Neural progenitor cell (in vitro differentiated cells): ENCODE results near the gene SRCIN1. TPM values are rescaled to one million over a fixed set of nuclear protein-coding genes. Genes with fewer than 3 reads are reported as not detected.
"Not testable (repeated sequence)": the region's sequence is repeated elsewhere in the genome, so short reads cannot be mapped to it uniquely, and the experiment has no call there.

ENCODE experiments used
- DNase-seq: peaks from one replicate; pipeline ENCODE4 v3.0.0-alpha.2; 2016; ENCODE audit warnings: low spot score
- H2AFZ ChIP-seq: fragments of 200-600 bp; sonication (generic); replicated peaks from 2 replicates; pipeline ENCODE4 v1.6.1; 2016; ENCODE audit warnings: antibody characterized with exemption
- H3F3A ChIP-seq: fragments of 200-600 bp; sonication (generic); 2 replicates; pipeline ENCODE4 v1.6.1; 2016; ENCODE audit warnings: antibody characterized with exemption, low read depth
- H3K27ac ChIP-seq: fragments of 200-600 bp; sonication (generic); 2 replicates; pipeline ENCODE4 v1.5.1; 2016; ENCODE audit warnings: mild to moderate bottlenecking
- H3K27me3 ChIP-seq: fragments of 200-600 bp; sonication (generic); 2 replicates; pipeline ENCODE4 v1.6.1; 2016; ENCODE audit warnings: mild to moderate bottlenecking, moderate library complexity
- H3K36me3 ChIP-seq: fragments of 200-600 bp; sonication (generic); 2 replicates; pipeline ENCODE4 v1.5.1; 2016
- H3K4me1 ChIP-seq: fragments of 200-600 bp; sonication (generic); 2 replicates; pipeline ENCODE4 v1.6.1; 2016; ENCODE audit warnings: mixed run types
- H3K4me2 ChIP-seq: fragments of 200-600 bp; sonication (generic); 2 replicates; pipeline ENCODE4 v1.6.1; 2016
- H3K4me3 ChIP-seq: fragments of 200-600 bp; sonication (generic); 2 replicates; pipeline ENCODE4 v1.5.1; 2016
- H3K79me2 ChIP-seq: fragments of 200-600 bp; sonication (generic); 2 replicates; pipeline ENCODE4 v1.6.1; 2016; ENCODE audit warnings: low read depth
- H3K9ac ChIP-seq: fragments of 200-600 bp; sonication (generic); 2 replicates; pipeline ENCODE4 v1.6.1; 2016
- H3K9me3 ChIP-seq: fragments of 200-600 bp; sonication (generic); 2 replicates; pipeline ENCODE4 v1.5.1; 2016; ENCODE audit warnings: low read depth
- H4K20me1 ChIP-seq: fragments of 200-600 bp; sonication (generic); 2 replicates; pipeline ENCODE4 v1.6.1; 2016; ENCODE audit warnings: low read depth
- H3K27ac Mint-ChIP-seq: 3 replicates; pipeline ENCODE4 v1.8.0; 2021; ENCODE audit warnings: mixed read lengths
- H3K27me3 Mint-ChIP-seq: 2 replicates; pipeline ENCODE4 v1.8.0; 2022; ENCODE audit warnings: low read depth, mild to moderate bottlenecking, inconsistent platforms, moderate library complexity, mixed read lengths; ENCODE audit not compliant: insufficient read depth
- H3K36me3 Mint-ChIP-seq: 3 replicates; pipeline ENCODE4 v1.8.0; 2021; ENCODE audit warnings: mixed read lengths
- H3K4me1 Mint-ChIP-seq: 3 replicates; pipeline ENCODE4 v1.8.0; 2021; ENCODE audit warnings: mixed read lengths
- H3K4me3 Mint-ChIP-seq: 3 replicates; pipeline ENCODE4 v1.8.0; 2021; ENCODE audit warnings: mild to moderate bottlenecking, moderate library complexity, mixed read lengths
- H3K9me3 Mint-ChIP-seq: 3 replicates; pipeline ENCODE4 v1.8.0; 2020; ENCODE audit warnings: mixed read lengths
- EZH2 ChIP-seq: fragments of 200-600 bp; sonication (generic); IDR thresholded peaks from 2 replicates; pipeline ENCODE4 v1.6.1; 2017; ENCODE audit warnings: antibody characterized with exemption, mild to moderate bottlenecking, moderate library complexity
- EZH2phosphoT487 ChIP-seq: fragments of 200-600 bp; sonication (generic); IDR thresholded peaks from 2 replicates; pipeline ENCODE4 v1.6.1; 2017; ENCODE audit warnings: antibody characterized with exemption
- total RNA-seq: library from RNA; depleted of rRNA; stranded (reverse); fragments of >200 nt; gene quantifications from 2 replicates; pipeline ENCODE4 v1.2.3, GENCODE V29; 2015; ENCODE audit warnings: low replicate concordance
- TF ChIP-seq, protein P1 (sequence below): fragments of 200-600 bp; sonication (generic); IDR thresholded peaks from 2 replicates; pipeline ENCODE4 v1.5.1; 2017; ENCODE audit warnings: antibody characterized with exemption, mild to moderate bottlenecking

The SRCIN1 gene
- total RNA-seq, 1 donor from 2014 or later, result 3.8 TPM

DNA sequence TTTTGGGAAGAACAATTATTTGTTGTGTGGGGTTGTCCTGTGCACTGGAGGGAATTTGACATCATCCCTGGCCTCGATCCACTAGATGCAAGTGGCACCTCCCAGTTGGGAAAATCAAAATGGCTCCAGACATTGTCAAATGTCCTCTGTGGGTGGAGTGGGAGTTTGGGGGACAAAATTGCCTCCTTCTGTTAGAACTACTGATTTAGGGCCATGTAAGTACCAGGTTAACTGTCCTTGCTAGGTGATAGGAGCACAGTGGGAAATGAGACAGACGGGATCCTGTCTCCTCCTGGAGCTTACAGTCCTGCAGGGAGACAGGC is 120.6 kb downstream of the SRCIN1 start:
- no peaks in the 10 kb centered on the region for H3K27me3 ChIP-seq
- DNase-seq, result no peak
- H3K27me3 Mint-ChIP-seq, result peaks cover 2% of the 10 kb centered on the region
- H3K79me2 ChIP-seq, result no peaks in the 10 kb centered on the region
- H3K4me1 Mint-ChIP-seq, result peaks cover 13% of the 10 kb centered on the region
- H3K4me2 ChIP-seq, result no peak overlapping the region
- no peak overlapping the region for H3K27ac ChIP-seq
- H3K9ac ChIP-seq, result no peak overlapping the region
- no peaks in the 10 kb centered on the region for H3K9me3 ChIP-seq
- H3K4me1 ChIP-seq, result peaks cover 6% of the 10 kb centered on the region
- no peaks in the 10 kb centered on the region for H3K36me3 Mint-ChIP-seq
- TF ChIP-seq EZH2phosphoT487, result no peak
- TF ChIP-seq, protein P1, sequence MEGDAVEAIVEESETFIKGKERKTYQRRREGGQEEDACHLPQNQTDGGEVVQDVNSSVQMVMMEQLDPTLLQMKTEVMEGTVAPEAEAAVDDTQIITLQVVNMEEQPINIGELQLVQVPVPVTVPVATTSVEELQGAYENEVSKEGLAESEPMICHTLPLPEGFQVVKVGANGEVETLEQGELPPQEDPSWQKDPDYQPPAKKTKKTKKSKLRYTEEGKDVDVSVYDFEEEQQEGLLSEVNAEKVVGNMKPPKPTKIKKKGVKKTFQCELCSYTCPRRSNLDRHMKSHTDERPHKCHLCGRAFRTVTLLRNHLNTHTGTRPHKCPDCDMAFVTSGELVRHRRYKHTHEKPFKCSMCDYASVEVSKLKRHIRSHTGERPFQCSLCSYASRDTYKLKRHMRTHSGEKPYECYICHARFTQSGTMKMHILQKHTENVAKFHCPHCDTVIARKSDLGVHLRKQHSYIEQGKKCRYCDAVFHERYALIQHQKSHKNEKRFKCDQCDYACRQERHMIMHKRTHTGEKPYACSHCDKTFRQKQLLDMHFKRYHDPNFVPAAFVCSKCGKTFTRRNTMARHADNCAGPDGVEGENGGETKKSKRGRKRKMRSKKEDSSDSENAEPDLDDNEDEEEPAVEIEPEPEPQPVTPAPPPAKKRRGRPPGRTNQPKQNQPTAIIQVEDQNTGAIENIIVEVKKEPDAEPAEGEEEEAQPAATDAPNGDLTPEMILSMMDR, result no peak
- TF ChIP-seq EZH2, result no peak
- H3F3A ChIP-seq, result no peaks in the 10 kb centered on the region
- no peaks in the 10 kb centered on the region for H3K36me3 ChIP-seq
- H2AFZ ChIP-seq, result no peak overlapping the region
- no peaks in the 10 kb centered on the region for H3K9me3 Mint-ChIP-seq
- H3K4me3 Mint-ChIP-seq, result no peak overlapping the region
- no peak overlapping the region for H3K4me3 ChIP-seq
- H4K20me1 ChIP-seq, result no peaks in the 10 kb centered on the region
- no peak overlapping the region for H3K27ac Mint-ChIP-seq

DNA sequence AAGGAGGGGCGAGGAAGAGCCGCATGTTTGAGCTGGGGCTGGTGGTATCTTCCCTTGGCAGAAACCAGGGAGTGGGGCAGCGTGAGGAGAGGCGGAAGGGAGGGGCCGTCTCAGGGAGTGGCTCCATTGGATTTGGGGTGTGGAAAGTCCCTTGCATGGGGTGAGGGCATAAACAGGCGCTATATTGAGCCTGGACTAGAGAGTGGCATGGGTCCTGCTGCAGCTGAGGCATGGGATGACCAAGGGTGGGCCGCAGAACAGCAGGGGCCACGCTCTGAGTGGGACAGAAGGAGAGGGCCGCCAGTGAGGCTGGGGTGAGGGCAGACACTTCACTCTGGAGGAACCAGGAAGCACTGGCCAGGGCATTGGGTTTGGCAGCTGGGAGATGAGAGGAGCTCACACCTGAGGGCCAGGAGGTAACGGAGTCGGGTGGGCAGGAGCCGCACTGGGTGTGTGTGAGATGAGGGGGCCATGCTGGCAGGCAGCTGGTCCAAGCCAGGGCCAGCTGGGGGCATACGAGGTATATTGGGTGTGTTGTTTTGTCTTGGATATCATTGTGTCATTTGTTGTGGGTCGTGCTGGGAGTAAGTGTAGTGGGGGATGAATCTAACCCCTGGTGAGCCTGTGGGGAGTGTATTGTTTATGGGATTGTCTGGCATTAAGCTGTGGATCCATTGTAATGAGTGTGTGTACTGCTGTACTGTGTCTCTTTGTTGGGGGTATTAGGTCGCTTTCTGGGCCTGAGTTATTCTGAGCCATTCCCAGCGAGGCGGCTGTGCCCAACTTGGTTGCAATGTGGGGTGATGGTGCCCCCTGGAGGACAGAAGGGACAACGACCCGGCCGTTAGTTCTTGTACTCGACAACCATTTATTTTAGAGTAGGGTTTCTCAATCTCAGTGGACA is 121.3 kb downstream of the SRCIN1 start:
- not testable (repeated sequence) for H3K4me1 ChIP-seq, H3K27me3 Mint-ChIP-seq, H3K9me3 Mint-ChIP-seq, H3K4me3 ChIP-seq, H3F3A ChIP-seq, H3K27ac Mint-ChIP-seq, H3K9me3 ChIP-seq, H3K27me3 ChIP-seq, H3K36me3 Mint-ChIP-seq, H2AFZ ChIP-seq, H3K4me3 Mint-ChIP-seq, H3K27ac ChIP-seq, H3K36me3 ChIP-seq, H3K4me2 ChIP-seq, H3K79me2 ChIP-seq, H3K9ac ChIP-seq, H4K20me1 ChIP-seq
- H3K4me1 Mint-ChIP-seq, result peaks cover 13% of the 10 kb centered on the region
- DNase-seq, result peak; percentile 90
- TF ChIP-seq, protein P1, result peak; percentile 88

DNA sequence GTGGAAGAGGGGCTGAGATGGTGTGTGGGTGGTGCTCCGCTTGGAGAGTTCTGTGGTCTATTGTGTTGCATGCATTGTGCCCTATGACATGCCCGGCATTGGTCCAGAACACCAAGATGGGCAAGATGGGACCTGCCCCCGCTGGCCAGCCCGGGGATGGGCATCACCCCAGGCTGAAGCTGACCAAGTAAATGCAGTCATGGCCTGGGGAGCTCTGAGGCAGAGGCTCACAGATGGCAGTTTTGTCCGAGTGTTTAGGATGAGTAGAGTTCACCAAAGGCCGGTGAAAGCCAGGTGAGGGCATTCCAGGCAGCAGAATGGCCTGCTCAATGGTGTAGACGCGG is 123.1 kb downstream of the SRCIN1 start:
- not testable (repeated sequence) for H3K27me3 ChIP-seq, H3K36me3 Mint-ChIP-seq, DNase-seq, H3K9ac ChIP-seq, H3K9me3 Mint-ChIP-seq, H3K36me3 ChIP-seq, H3K27ac ChIP-seq, H3K4me1 ChIP-seq, H3K4me3 Mint-ChIP-seq, H3K9me3 ChIP-seq, H3K4me3 ChIP-seq, H4K20me1 ChIP-seq, H2AFZ ChIP-seq, H3K79me2 ChIP-seq, H3K4me2 ChIP-seq, H3K27me3 Mint-ChIP-seq, H3F3A ChIP-seq, H3K27ac Mint-ChIP-seq
- peaks cover 13% of the 10 kb centered on the region for H3K4me1 Mint-ChIP-seq

DNA sequence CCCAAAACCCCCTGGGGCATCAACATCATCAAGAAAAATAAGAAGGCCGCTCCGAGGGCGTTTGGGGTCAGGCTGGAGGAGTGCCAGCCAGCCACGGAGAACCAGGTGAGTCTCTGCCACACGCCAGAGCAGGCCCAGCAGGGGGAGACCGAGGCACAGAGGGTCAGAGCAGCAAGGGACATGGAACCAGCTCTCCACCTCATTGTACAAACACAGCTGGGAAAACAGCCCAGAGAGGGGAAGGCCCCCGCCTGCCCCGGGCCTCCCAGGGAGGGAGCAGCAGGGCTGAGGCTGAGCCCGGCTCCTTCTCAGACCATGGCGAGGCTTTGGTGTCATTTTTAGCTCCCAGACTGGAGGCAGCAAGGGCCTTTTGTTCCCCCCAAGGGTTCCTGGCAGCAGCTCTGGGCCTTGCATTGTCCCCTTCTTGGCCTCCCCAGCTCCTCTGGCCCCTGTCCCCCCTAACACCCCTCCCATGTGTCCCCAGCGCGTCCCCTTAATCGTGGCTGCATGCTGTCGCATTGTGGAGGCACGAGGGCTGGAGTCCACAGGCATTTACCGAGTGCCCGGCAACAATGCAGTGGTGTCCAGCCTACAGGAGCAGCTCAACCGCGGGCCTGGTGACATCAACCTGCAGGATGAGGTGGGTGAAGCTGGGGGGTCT is 123.6 kb downstream of the SRCIN1 start:
- H3K27ac ChIP-seq, H3F3A ChIP-seq, H3K9me3 Mint-ChIP-seq, DNase-seq, H3K4me3 Mint-ChIP-seq, H3K79me2 ChIP-seq, H3K27me3 ChIP-seq, H3K4me1 ChIP-seq, H3K36me3 Mint-ChIP-seq, H3K9ac ChIP-seq, H4K20me1 ChIP-seq, H3K4me3 ChIP-seq, H3K36me3 ChIP-seq, H3K27me3 Mint-ChIP-seq, H2AFZ ChIP-seq, H3K9me3 ChIP-seq, H3K4me2 ChIP-seq, H3K27ac Mint-ChIP-seq: not testable (repeated sequence)
- peaks cover 11% of the 10 kb centered on the region for H3K4me1 Mint-ChIP-seq

Other genes starting within 250 kb of the SRCIN1 start
- 6.1 and 14.2 TPM in 2 replicates for gene ARHGAP23, start 177.5 kb downstream of the SRCIN1 start, total RNA-seq
- 8.0 and 19.3 TPM in 2 replicates for gene EPOP, start 69.0 kb upstream of the SRCIN1 start, total RNA-seq
- 7.4 and 24.4 TPM in 2 replicates for gene MLLT6, start 99.3 kb upstream of the SRCIN1 start, total RNA-seq
- 0.60 and 1.0 TPM in 2 replicates for gene CISD3, start 124.4 kb upstream of the SRCIN1 start, total RNA-seq
- gene PCGF2, start 142.4 kb upstream of the SRCIN1 start, total RNA-seq, result 16.7 and 23.8 TPM in 2 replicates
- gene PSMB3, start 146.8 kb upstream of the SRCIN1 start, total RNA-seq, result 127 and 141 TPM in 2 replicates
- gene PIP4K2B, start 193.6 kb upstream of the SRCIN1 start, total RNA-seq, result 45.6 and 81.1 TPM in 2 replicates
- 15.2 and 19.2 TPM in 2 replicates for gene CWC25, start 219.4 kb upstream of the SRCIN1 start, total RNA-seq
- gene RPL23, start 247.8 kb upstream of the SRCIN1 start, total RNA-seq, result 1,779 and 3,404 TPM in 2 replicates